Kidney (tissue), 14 donors: Measurements from ENCODE around the gene PATJ. TPM values are rescaled to one million over a fixed set of nuclear protein-coding genes. Genes with fewer than 3 reads are reported as not detected.

Experiments used
- DNase-seq, 5 donors: peaks; one replicate each; pipeline ENCODE4 v3.0.0-alpha.2; 2013 to 2020
- FAIRE-seq: peaks from 2 replicates; lab custom pipeline; 2012; peaks lifted over from hg19 to GRCh38; lab: Jason Lieb, UNC
- H3K27ac ChIP-seq, 2 donors: one replicate each; pipeline ENCODE4 v1.7.0; 2013; ENCODE audit warnings: low read depth in 2 of 2, low read length in 2 of 2, inconsistent platforms in 1 of 2
- H3K27me3 ChIP-seq: one replicate; pipeline ENCODE4 v1.7.1; 2013; ENCODE audit warnings: low read length, inconsistent platforms; ENCODE audit not compliant: control insufficient read depth, insufficient read depth
- H3K36me3 ChIP-seq, 3 donors: one replicate each; pipeline versions ENCODE4 v1.7.0 to v1.7.1; 2013; ENCODE audit warnings: low read length in 3 of 3, control low read depth in 1 of 3, inconsistent platforms in 1 of 3; ENCODE audit not compliant: insufficient read depth in 3 of 3, control insufficient read depth in 2 of 3
- H3K4me1 ChIP-seq, 3 donors: one replicate each; pipeline versions ENCODE4 v1.7.0 to v1.7.1; 2013; ENCODE audit warnings: low read length in 3 of 3, inconsistent platforms in 1 of 3, low read depth in 1 of 3; ENCODE audit not compliant: control insufficient read depth in 2 of 3, insufficient read depth in 2 of 3
- H3K4me3 ChIP-seq, 3 donors: one replicate each; pipeline versions ENCODE4 v1.7.0 to v1.8.1; 2013; ENCODE audit warnings: low read length in 3 of 3, control low read depth in 1 of 3, inconsistent platforms in 1 of 3
- H3K9ac ChIP-seq, 3 donors: one replicate each; pipeline versions ENCODE4 v1.7.0 to v1.7.1; 2013; ENCODE audit warnings: low read length in 3 of 3, control low read depth in 1 of 3, inconsistent platforms in 1 of 3
- H3K9me3 ChIP-seq, 3 donors: one replicate each; pipeline versions ENCODE4 v1.7.0 to v1.7.1; 2013; ENCODE audit warnings: low read length in 3 of 3, control low read depth in 1 of 3, inconsistent platforms in 1 of 3; ENCODE audit not compliant: control insufficient read depth in 2 of 3, insufficient read depth in 1 of 3
- CTCF ChIP-seq: IDR thresholded peaks from 3 replicates; pipeline ENCODE4 v1.5.1; 2012; ENCODE audit warnings: mild to moderate bottlenecking, moderate library complexity, borderline replicate concordance; ENCODE audit not compliant: insufficient read depth; ENCODE audit errors: extremely low read depth
- intact Hi-C: fragments of 100-400 bp; cut with DNase I; formaldehyde crosslinking; loops from one replicate; pipeline ENCODE4 v1.11.1; 2022
- polyA plus RNA-seq: library from polyadenylated mRNA; stranded (reverse); fragments of 350-450 nt; fragmentation: Illumina TruSeq; extraction: RNeasy Lipid Tissue Mini Kit (QIAGEN cat#74804); gene quantifications from one replicate; pipeline ENCODE4 v1.2.3, GENCODE V29; 2014; ENCODE audit warnings: low read depth, low replicate concordance; ENCODE audit not compliant: insufficient read depth
- total RNA-seq: library from RNA; stranded (reverse); fragmentation: NEBNext Ultra II Directional; extraction: Animal tissue kit (Norgen Biotek cat#: 25700); gene quantifications from one replicate; pipeline ENCODE4 v1.2.1, GENCODE V29; 2021
- donor health status: control.
- donor health status: control.
- donor health status: control.
- donor health status: control.
- donor health status: control.
- donor health status: DM: yes; HTN: yes; CAD: no.
- donor health status: Normal renal cell carcinoma (clear cell type).

The PATJ gene
- total and polyA plus RNA-seq, 2 donors from 2014 or later = 44.0 to 98.0 TPM

GRCh38 chr1:62012836-62013235 lies 270.6 kb downstream of the PATJ start:
- Histone ChIP-seq H3K9me3 (no peaks in the 10 kb centered on the region), H3K36me3 (peaks cover 0 to 2% (median 0%) of the 10 kb centered on the region in 3 donors), H3K27ac (no peak overlapping the region), H3K27me3 (no peaks in the 10 kb centered on the region), H3K4me1 (no peaks in the 10 kb centered on the region), H3K4me3 (no peak overlapping the region), H3K9ac (no peak overlapping the region)
- FAIRE-seq (no peak), DNase-seq (peak in 3 of 5 donors; percentile 19 to 73 (median 51))
- TF ChIP-seq CTCF = no peak
- intact Hi-C loops = no loop called here

GRCh38 chr1:62013264-62013663 lies 271.0 kb downstream of the PATJ start:
- intact Hi-C loops = no loop called here

GRCh38 chr1:62022382-62022983 lies 280.2 kb downstream of the PATJ start:
- H3K9ac ChIP-seq = no peak overlapping the region
- DNase-seq (no peak), FAIRE-seq (no peak)
- no peaks in the 10 kb centered on the region for H3K9me3 ChIP-seq
- intact Hi-C loops = no loop called here
- H3K4me1 ChIP-seq = no peaks in the 10 kb centered on the region
- no peak overlapping the region for H3K27ac ChIP-seq
- TF ChIP-seq CTCF = no peak
- H3K27me3 ChIP-seq = no peaks in the 10 kb centered on the region
- peaks cover 0 to 5% (median 3%) of the 10 kb centered on the region in 3 donors for H3K36me3 ChIP-seq
- no peak overlapping the region for H3K4me3 ChIP-seq

More at GRCh38 chr1:62013264-62013663, 271.0 kb downstream of the PATJ start:
- no peak overlapping the region for H3K27ac ChIP-seq
- H3K4me1 ChIP-seq = no peaks in the 10 kb centered on the region
- H3K36me3 ChIP-seq = peaks cover 0 to under 1% (median 0%) of the 10 kb centered on the region in 3 donors
- no peak for DNase-seq
- no peaks in the 10 kb centered on the region for H3K27me3 ChIP-seq
- no peaks in the 10 kb centered on the region for H3K9me3 ChIP-seq
- no peak overlapping the region for H3K9ac ChIP-seq
- no peak for TF ChIP-seq CTCF
- no peak overlapping the region for H3K4me3 ChIP-seq
- FAIRE-seq = no peak
